ENCODE measurements around the gene ITGAD. TPM values are rescaled to one million over a fixed set of nuclear protein-coding genes. Genes with fewer than 3 reads are reported as not detected.
A peak's percentile ranks its signal among the peaks of the same experiment; 100 is the strongest.
"Not testable (repeated sequence)": the region's sequence is repeated elsewhere in the genome, so short reads cannot be mapped to it uniquely, and the experiment has no call there.

Gene ITGAD
- total RNA-seq, 1 experiment from 2014 or later, result not detected

DNA sequence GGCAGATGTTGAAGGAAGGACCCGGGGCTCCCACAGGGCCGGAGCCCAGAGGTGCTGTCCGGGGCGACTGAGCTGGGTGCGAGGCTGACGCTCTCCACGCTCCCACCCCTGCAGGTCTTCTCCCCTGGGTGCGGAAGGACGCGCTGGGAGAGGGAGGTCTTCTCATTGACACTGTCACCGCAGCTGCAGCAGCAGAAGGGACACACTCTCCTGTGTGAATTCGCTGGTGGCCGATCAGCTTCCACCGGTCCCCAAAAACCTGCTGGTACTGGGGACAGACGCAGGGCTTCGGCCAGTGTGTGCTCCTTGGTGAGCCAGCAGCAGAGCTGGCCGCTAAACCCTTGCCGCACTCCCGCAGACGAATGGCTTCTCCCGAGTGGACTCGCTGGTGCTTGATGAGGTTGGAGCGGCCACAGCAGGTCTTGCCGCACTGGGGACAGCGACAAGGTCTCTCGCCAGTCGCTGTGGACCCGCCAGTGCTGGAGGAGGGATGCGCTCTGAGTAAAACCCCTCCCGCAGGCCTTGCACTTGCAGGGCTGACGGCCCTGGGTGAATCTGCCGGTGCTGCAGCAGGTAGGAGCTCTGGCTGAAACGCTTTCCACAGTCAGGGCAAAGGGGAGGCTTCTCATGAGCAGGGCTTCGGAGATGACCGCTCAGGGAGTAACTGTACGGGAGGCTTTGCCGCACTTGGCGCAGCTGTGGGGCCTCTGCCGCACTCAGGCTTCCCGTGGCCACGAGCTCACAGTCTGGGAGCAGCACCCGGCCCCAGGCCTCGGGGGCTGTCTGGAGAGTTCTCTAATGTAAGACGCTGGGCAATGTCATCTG, 43.3 kb downstream of the ITGAD start:
- Histone ChIP-seq H3K36me3 (no peaks in the 10 kb centered on the region), H3K27me3 (replicated peaks) (no peaks in the 10 kb centered on the region)

DNA sequence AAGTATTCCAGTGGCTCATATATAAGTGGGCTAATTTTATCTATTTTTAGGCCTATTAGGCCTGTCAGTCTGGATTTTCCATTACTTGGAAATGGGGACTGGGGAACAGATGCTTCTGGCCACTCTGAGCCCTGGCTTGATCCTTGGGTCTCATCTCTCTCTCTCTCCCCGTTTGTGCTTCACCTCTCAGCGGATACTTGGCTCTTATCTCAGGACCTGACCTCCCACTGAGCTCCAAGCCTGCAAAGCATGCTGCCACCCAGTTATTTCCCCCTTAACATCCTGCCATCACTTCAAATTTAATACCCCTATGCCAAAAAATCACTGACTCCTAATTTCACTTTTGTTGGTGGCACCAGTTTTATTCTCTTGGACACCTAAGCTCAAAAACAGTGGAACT, 45.3 kb downstream of the ITGAD start:
- H3K9me3 ChIP-seq (replicated peaks), result no peaks in the 10 kb centered on the region
- no peak overlapping the region for H3K4me3 ChIP-seq
- no peak overlapping the region for H3K27ac ChIP-seq
- peaks cover 5% of the 10 kb centered on the region; the same call in 1 of the 2 replicates for H3K4me1 ChIP-seq (replicated peaks)
- no peaks in the 10 kb centered on the region for H3K36me3 ChIP-seq
- no peak for DNase-seq (ENCODE audit: low read depth in 1 of 2, low spot score in 2 of 2)
- H3K27me3 ChIP-seq (replicated peaks), result no peaks in the 10 kb centered on the region

More for the DNA sequence above, 43.3 kb downstream of the ITGAD start:
- no peaks in the 10 kb centered on the region for H3K9me3 ChIP-seq (replicated peaks)
- DNase-seq (ENCODE audit: low read depth in 1 of 2, low spot score in 2 of 2), result no peak
- no peak overlapping the region for H3K4me3 ChIP-seq
- H3K27ac ChIP-seq, result no peak overlapping the region
- H3K4me1 ChIP-seq (replicated peaks), result no peaks in the 10 kb centered on the region

DNA sequence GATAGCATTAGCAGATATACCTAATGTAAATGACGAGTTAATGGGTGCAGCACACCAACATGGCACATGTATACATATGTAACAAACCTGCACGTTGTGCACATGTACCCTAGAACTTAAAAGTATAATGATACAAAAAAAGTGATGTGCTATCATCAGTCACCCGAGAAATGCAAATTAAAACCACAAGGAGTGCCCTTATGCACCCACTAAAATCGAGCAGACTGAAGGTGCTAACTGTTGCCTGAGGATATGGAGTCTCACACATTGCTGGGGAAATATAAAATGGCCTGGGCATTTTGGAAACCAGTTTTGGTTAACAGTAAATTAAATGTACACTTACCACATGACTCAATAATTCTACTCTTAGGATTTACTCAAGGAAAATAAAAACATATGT, 45.9 kb downstream of the ITGAD start:
- H3K27me3 ChIP-seq (replicated peaks); H3K27ac ChIP-seq; DNase-seq (ENCODE audit: low read depth in 1 of 2, low spot score in 2 of 2): not testable (repeated sequence)

DNA sequence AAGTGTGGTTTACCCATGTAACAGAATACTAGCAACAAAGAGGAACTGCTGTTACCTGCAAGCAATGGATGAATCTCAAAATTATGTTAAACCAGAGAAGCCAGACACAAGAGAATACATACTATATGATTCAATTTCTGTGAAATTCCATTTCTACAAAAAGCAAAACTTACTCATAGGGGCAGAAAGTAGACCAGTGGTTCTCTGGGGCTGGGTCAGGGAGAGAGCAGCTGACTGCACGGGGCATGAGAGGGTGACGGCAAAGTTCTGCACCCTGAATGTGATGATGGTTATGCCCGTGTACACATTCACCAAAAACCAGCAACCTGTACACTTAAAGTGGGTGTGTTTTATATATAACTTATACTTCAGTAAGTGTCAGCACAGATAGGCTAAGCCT, 46.4 kb downstream of the ITGAD start:
- DNase-seq (ENCODE audit: low read depth in 1 of 2, low spot score in 2 of 2), result no peak
- H3K27ac ChIP-seq, result no peak overlapping the region

More for the DNA sequence above, 45.9 kb downstream of the ITGAD start:
- H3K36me3 ChIP-seq; H3K4me3 ChIP-seq; H3K9me3 ChIP-seq (replicated peaks); H3K4me1 ChIP-seq (replicated peaks): not testable (repeated sequence)

DNA sequence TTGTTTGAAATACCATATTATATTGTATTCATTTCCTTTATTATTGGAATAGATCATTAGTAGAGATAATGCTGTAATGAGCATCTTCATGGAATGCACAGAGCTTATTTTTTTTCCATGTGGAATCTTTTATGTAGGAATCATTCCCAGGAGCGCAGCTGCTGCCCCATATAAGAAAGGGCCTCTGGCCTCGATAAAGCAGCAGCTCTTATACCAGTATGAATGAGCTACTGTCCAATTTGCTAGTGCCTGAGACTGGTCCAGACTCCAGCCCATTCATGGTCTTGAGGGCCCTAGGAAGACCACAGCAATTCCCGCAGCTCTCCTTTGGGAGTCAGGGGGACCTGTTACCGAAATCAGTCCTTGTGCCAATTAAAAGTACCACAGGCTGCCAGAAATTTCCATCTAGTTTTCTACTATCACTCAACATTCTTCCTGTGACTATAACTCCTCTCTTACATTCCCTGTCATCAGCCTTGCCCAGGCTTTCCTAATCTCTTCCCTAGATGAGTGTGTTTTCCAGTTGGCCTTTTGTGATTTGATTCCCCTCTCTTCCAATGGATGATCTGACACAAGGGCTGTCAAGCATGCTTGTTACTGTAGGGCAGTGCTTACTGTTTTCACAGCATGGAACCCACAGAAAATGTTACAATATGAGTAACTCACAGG, 47.5 kb downstream of the ITGAD start:
- Histone ChIP-seq H3K27ac (no peak overlapping the region), H3K36me3 (no peaks in the 10 kb centered on the region), H3K27me3 (replicated peaks) (no peaks in the 10 kb centered on the region; the same call in 1 of the 2 replicates), H3K9me3 (replicated peaks) (no peaks in the 10 kb centered on the region), H3K4me1 (replicated peaks) (peaks cover 5% of the 10 kb centered on the region; the same call in 1 of the 2 replicates), H3K4me3 (no peak overlapping the region)
- no peak for DNase-seq (ENCODE audit: low read depth in 1 of 2, low spot score in 2 of 2)

More for the DNA sequence above, 46.4 kb downstream of the ITGAD start:
- Histone ChIP-seq H3K9me3 (replicated peaks) (no peaks in the 10 kb centered on the region), H3K4me1 (replicated peaks) (peaks cover 5% of the 10 kb centered on the region; the same call in 1 of the 2 replicates), H3K27me3 (replicated peaks) (no peaks in the 10 kb centered on the region), H3K4me3 (no peak overlapping the region), H3K36me3 (no peaks in the 10 kb centered on the region)

DNA sequence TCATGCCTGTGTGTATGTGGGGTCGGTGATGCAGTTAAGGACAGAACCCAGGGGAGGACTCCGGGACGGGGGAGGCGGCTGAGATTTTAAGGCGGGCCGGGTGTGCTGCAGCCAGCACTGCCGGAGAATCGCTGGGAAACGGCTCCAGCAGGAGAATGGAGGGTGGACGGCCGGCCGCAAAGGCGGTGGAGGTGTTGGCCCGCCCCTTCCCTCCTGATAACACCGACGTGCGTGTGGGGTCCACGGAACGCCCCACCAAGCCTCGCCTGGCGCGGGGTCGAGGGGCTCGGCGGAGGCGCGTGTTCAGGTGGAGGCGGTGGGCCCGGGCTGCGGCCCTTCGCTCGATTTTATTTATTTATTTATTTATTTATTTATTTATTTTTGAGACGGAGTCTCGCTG, 48.8 kb downstream of the ITGAD start:
- H3K4me3 ChIP-seq, result peak overlapping the region; percentile 53
- H3K27ac ChIP-seq, result no peak overlapping the region
- H3K9me3 ChIP-seq (replicated peaks), result no peaks in the 10 kb centered on the region
- peaks cover 5% of the 10 kb centered on the region; the same call in 1 of the 2 replicates for H3K4me1 ChIP-seq (replicated peaks)
- no peaks in the 10 kb centered on the region for H3K36me3 ChIP-seq
- no peak for DNase-seq (ENCODE audit: low read depth in 1 of 2, low spot score in 2 of 2)
- H3K27me3 ChIP-seq (replicated peaks), result peaks cover 3% of the 10 kb centered on the region; the same call in 1 of the 2 replicates

DNA sequence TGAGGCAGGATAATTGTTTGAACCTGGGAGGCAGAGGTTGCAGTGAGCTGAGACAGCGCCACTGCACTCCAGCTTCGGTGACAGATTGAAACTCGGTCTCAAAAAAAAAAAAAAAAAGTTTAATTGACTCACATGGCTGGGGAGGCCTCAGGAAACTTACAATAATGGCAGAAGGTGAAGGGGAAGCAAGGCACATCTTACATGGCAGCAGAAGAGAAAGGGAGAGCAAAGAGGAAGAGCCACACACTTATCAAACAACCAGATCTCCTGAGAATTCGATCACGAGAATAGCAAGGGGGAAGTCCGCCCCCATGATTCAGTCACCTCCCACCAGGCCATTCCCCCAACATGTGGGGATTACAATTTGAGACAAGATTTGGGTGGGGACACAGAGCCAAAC, 52.8 kb downstream of the ITGAD start:
- not testable (repeated sequence) for H3K27ac ChIP-seq; H3K27me3 ChIP-seq (replicated peaks); H3K9me3 ChIP-seq (replicated peaks); H3K4me3 ChIP-seq; H3K4me1 ChIP-seq (replicated peaks); DNase-seq (ENCODE audit: low read depth in 1 of 2, low spot score in 2 of 2); H3K36me3 ChIP-seq

DNA sequence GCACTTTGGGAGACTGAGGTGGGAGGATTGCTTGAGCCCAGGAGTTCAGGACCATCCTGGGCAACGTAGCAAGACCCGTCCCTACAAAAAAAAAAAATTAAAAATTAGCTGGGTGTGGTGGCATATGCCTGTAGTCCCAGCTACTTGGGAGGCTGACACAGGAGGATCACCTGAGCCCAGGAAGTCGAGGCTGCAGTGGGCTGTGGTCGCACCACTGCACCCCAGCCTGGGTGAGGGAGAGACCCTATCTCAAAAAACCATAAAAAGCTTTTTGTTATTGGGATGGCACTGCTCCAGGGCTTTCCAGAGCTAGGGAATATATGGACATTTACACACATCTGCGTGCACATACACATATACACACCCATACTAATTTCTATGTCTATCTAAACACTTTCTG, 58.1 kb downstream of the ITGAD start:
- peaks cover 23% of the 10 kb centered on the region for H3K4me1 ChIP-seq (replicated peaks)
- H3K27ac ChIP-seq, result no peak overlapping the region
- 0 out of 2 replicates have a peak, but pooled peaks cover 5% of the 10 kb centered on the region for H3K36me3 ChIP-seq
- no peak overlapping the region for H3K4me3 ChIP-seq
- H3K27me3 ChIP-seq (replicated peaks), result 0 out of 2 replicates have a peak, but pooled peaks cover 2% of the 10 kb centered on the region
- no peak for DNase-seq (ENCODE audit: low read depth in 1 of 2, low spot score in 2 of 2)
- no peaks in the 10 kb centered on the region for H3K9me3 ChIP-seq (replicated peaks)

DNA sequence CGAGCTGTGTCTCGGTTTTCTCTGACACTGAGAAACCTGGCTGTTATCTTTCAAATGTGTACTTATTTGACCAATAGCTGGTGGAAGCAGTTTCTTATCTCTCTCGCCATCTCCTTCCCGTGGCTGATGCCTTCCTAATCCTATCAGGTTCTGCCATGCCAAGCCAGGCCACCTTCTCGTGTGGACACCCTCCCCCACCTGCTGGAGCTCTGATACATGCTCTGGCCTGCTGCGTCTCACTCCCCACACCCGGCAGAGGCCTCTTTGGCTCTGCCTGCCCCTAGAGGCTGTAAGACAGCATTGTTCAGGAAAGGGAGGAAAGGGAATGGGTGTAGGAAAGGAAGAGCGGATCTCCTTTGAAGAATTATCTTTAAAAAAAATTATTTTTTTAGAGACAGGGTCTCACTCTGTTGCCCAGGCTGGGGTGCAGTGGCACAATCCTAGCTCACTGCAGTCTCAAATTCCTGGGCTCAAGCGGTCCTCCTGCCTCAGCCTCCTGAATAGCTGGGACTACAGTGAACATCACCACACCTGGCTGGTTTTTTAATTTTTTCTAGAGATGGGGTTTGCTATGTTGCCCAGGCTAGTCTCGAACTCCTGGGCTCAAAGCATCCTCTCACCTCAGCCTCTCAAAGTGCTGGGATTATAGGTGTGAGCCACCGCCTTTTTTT, 58.7 kb downstream of the ITGAD start:
- no peak overlapping the region for H3K4me3 ChIP-seq
- peaks cover 23% of the 10 kb centered on the region for H3K4me1 ChIP-seq (replicated peaks)
- peak; percentile 55 to 74 for DNase-seq (ENCODE audit: low read depth in 1 of 2, low spot score in 2 of 2)
- no peaks in the 10 kb centered on the region for H3K27me3 ChIP-seq (replicated peaks)
- H3K36me3 ChIP-seq, result peaks cover 7% of the 10 kb centered on the region; the same call in 1 of the 2 replicates
- H3K27ac ChIP-seq, result peak overlapping the region; percentile 67
- no peaks in the 10 kb centered on the region for H3K9me3 ChIP-seq (replicated peaks)

DNA sequence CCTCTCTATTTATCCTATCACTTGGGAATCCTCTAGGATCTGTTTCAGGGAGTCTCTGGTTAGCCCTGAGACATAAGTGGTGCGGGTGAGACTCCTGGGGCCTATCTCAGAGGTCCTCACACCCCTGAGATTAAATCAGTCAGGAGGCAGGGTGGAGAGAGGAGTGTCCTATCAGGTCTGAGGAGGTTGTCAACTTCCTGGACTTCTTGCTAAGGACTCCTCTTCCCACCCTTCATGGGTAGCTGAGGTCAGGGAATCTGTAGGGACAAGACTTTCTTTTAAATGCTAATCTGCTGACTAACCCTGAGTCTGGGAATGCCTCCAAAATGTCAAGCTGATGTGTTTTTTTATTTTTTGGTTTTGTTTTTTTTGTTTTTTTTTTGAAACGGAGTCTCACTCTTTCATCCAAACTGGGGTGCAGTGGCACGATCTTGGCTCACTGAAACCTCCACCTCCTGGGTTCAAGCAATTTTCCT, 59.5 kb downstream of the ITGAD start:
- no peak overlapping the region for H3K4me3 ChIP-seq
- peaks cover 13% of the 10 kb centered on the region for H3K36me3 ChIP-seq
- H3K9me3 ChIP-seq (replicated peaks), result no peaks in the 10 kb centered on the region
- no peaks in the 10 kb centered on the region for H3K27me3 ChIP-seq (replicated peaks)
- H3K4me1 ChIP-seq (replicated peaks), result peaks cover 29% of the 10 kb centered on the region
- peak overlapping the region; percentile 67 for H3K27ac ChIP-seq
- peak; percentile 74 to 82 for DNase-seq (ENCODE audit: low read depth in 1 of 2, low spot score in 2 of 2)

DNA sequence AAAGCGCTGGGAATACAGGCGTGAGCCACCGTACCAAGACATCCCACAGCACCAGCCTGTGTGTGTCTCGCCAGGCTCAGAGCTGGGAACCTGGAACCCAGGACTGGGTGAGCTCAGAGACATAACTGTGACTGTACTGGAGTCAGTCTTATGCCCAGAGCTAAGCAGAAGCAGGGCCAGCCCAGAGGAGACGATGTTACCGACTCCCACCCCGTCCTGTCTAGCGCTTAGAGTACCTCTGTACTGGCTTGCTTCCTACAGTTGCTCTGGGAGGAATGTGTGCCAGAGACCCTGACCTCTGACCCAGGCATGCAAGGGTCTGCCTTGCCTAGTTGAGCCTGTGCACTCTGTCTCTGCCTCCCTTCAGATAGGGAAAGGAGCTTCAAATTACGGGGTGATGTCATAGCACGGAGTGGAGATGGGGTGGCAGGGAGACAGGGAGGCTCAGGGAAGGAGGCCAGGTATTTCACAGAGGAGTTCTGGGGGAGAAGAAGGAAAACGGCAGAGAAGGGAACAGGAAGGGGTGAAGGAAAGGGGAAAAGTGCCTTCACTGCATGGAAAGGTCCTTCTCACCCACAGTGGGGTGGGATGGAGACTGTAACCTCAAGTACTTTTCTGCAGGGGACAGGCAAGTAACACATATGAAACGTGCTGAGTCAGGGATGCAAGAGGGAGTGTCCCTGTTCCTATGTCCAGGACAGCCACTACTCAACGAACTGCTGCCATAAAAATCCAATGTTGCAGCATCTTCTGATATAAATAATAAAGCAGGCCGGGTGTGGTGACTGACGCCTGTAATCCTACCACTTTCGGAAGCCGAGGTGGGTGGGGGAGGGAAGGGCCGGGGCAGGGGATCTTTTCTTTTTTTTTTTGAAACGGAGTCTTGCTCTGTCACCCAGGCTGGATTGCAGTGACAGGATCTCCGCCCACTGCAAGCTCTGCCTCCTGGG, 60.4 kb downstream of the ITGAD start:
- Histone ChIP-seq H3K27ac (peak overlapping the region; percentile 67; the same call in 1 of the 2 replicates), H3K9me3 (replicated peaks) (no peaks in the 10 kb centered on the region), H3K4me1 (replicated peaks) (peaks cover 36% of the 10 kb centered on the region), H3K36me3 (peaks cover 14% of the 10 kb centered on the region), H3K27me3 (replicated peaks) (no peaks in the 10 kb centered on the region), H3K4me3 (no peak overlapping the region)
- DNase-seq (ENCODE audit: low read depth in 1 of 2, low spot score in 2 of 2), result no peak

DNA sequence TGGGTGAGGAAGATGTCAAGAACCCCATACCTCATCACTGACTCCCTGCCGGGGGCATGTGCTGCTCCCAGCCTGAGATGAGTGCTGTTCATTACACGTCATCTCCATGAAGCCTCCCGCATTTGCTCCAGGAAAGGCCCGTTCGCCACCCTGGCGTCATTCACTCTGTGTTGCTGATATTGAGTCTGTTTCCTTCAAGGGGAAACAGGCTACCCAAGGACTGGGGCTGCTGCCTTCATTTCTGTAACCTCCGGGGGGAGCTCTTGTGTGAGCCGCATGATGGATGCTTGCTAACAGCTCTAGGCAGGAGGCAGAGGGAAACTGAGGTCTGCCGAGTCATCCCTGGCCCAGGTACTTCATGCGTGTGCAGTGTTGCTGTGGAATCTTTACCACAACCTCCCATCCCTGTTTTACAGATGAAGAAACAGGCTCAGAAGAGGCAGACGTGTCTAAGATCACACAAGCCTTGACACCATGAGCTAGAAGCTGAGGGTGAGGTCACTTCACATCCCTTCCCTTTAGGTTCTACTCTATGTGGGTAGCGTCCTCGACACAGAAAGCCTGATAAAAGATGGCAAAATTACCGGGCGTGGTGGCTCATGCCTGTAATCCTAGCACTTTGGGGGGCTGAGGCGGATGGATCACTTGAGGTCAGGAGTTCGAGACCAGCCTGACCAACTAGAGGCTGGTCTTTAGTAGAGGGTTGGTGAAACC, 62.6 kb downstream of the ITGAD start:
- peaks cover 16% of the 10 kb centered on the region for H3K36me3 ChIP-seq
- no peaks in the 10 kb centered on the region for H3K9me3 ChIP-seq (replicated peaks)
- H3K4me1 ChIP-seq (replicated peaks), result peaks cover 42% of the 10 kb centered on the region
- H3K27ac ChIP-seq, result no peak overlapping the region
- DNase-seq (ENCODE audit: low read depth in 1 of 2, low spot score in 2 of 2), result no peak
- H3K27me3 ChIP-seq (replicated peaks), result no peaks in the 10 kb centered on the region
- no peak overlapping the region for H3K4me3 ChIP-seq

All from SJSA1 (cell line).